ENCODE data around the gene FHAD1.
"Not testable (repeated sequence)": the region's sequence is repeated elsewhere in the genome, so short reads cannot be mapped to it uniquely, and the experiment has no call there.

FHAD1 gene

GRCh38 chr1:15362096-15362736 lies 115.2 kb downstream of the FHAD1 start:
- DNase-seq (ENCODE audit: extremely low read depth in 1 of 2, low read depth in 1 of 2), result no peak

GRCh38 chr1:15362737-15363128 lies 115.7 kb downstream of the FHAD1 start:
- DNase-seq (ENCODE audit: extremely low read depth in 1 of 2, low read depth in 1 of 2), result no peak

- no peak for DNase-seq (ENCODE audit: extremely low read depth in 1 of 2, low read depth in 1 of 2)
These were observed 117.7 kb downstream of the FHAD1 start for GRCh38 chr1:15364740-15365139.

- DNase-seq (ENCODE audit: extremely low read depth in 1 of 2, low read depth in 1 of 2), result no peak
These were observed 121.9 kb downstream of the FHAD1 start for GRCh38 chr1:15368888-15369287.

- DNase-seq (ENCODE audit: extremely low read depth in 1 of 2, low read depth in 1 of 2), result no peak
These were observed 123.2 kb downstream of the FHAD1 start for GRCh38 chr1:15370268-15370667.

- no peak for DNase-seq (ENCODE audit: extremely low read depth in 1 of 2, low read depth in 1 of 2)
These were observed 123.9 kb downstream of the FHAD1 start for GRCh38 chr1:15370781-15371520.

GRCh38 chr1:15371610-15372545 lies 124.9 kb downstream of the FHAD1 start:
- DNase-seq (ENCODE audit: extremely low read depth in 1 of 2, low read depth in 1 of 2), result no peak

GRCh38 chr1:15378729-15379128 lies 131.7 kb downstream of the FHAD1 start:
- DNase-seq (ENCODE audit: extremely low read depth in 1 of 2, low read depth in 1 of 2), result no peak

GRCh38 chr1:15379151-15379550 lies 132.1 kb downstream of the FHAD1 start:
- not testable (repeated sequence) for DNase-seq (ENCODE audit: extremely low read depth in 1 of 2, low read depth in 1 of 2)

GRCh38 chr1:15380601-15381508 lies 133.8 kb downstream of the FHAD1 start:
- DNase-seq (ENCODE audit: extremely low read depth in 1 of 2, low read depth in 1 of 2), result no peak

- no peak for DNase-seq (ENCODE audit: extremely low read depth in 1 of 2, low read depth in 1 of 2)
These were observed 134.8 kb downstream of the FHAD1 start for GRCh38 chr1:15381805-15382204.

GRCh38 chr1:15382601-15383518 lies 135.8 kb downstream of the FHAD1 start:
- no peak for DNase-seq (ENCODE audit: extremely low read depth in 1 of 2, low read depth in 1 of 2)

GRCh38 chr1:15383810-15384209 lies 136.8 kb downstream of the FHAD1 start:
- DNase-seq (ENCODE audit: extremely low read depth in 1 of 2, low read depth in 1 of 2), result no peak

- DNase-seq (ENCODE audit: extremely low read depth in 1 of 2, low read depth in 1 of 2), result no peak
These were observed 137.4 kb downstream of the FHAD1 start for GRCh38 chr1:15384301-15384901.

- no peak for DNase-seq (ENCODE audit: extremely low read depth in 1 of 2, low read depth in 1 of 2)
These were observed 138.4 kb downstream of the FHAD1 start for GRCh38 chr1:15385420-15385819.

GRCh38 chr1:15386164-15386749 lies 139.2 kb downstream of the FHAD1 start:
- DNase-seq (ENCODE audit: extremely low read depth in 1 of 2, low read depth in 1 of 2), result no peak

- no peak for DNase-seq (ENCODE audit: extremely low read depth in 1 of 2, low read depth in 1 of 2)
These were observed 141.3 kb downstream of the FHAD1 start for GRCh38 chr1:15388201-15388880.

GRCh38 chr1:15389828-15390227 lies 142.8 kb downstream of the FHAD1 start:
- DNase-seq (ENCODE audit: extremely low read depth in 1 of 2, low read depth in 1 of 2), result not testable (repeated sequence)

Measured in stimulated activated CD8-positive, alpha-beta memory T cell treated with anti-CD3 and anti-CD28 coated beads, Interleukin-7, amount 100 ng/mL, for 48 hours (primary cell).